ENCODE measurements around the gene ARL14. TPM values are rescaled to one million over a fixed set of nuclear protein-coding genes. Genes with fewer than 3 reads are reported as not detected.

Gene ARL14
- total RNA-seq, 1 experiment from 2014 or later: not detected

DNA sequence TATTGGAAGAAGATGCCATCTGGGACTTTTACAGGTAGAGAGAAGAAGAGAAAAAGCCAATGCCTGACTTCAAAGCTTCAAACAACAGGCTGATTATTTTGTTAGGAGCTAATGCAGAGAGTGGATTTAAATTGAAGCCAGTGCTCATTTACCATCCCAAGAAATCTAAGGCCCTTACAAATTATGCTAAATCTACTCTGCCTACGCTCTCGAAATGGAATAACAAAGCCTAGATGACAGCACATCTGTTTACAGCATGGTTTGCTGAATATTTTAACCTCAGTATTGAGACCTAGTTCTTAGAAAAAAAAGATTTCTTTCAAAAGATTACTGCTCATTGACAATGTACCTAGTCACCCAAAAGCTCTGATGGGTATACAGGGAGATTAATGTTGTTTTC is 16.2 kb downstream of the ARL14 start:
- H4K91ac ChIP-seq (ENCODE audit: insufficient read length, low read depth, low read length): no peak overlapping the region
- H3K18ac ChIP-seq (ENCODE audit: insufficient read length, low read depth, low read length): no peak overlapping the region
- no peak overlapping the region for H4K5ac ChIP-seq (ENCODE audit: insufficient read length, low read depth, low read length)
- no peak overlapping the region for H2AFZ ChIP-seq (ENCODE audit: low read length)
- H2BK12ac ChIP-seq (ENCODE audit: insufficient read length, low read depth, low read length): no peak overlapping the region
- H2BK20ac ChIP-seq (ENCODE audit: low read depth, low read length, poor library complexity, severe bottlenecking): no peak overlapping the region
- no peak overlapping the region for H3K56ac ChIP-seq (ENCODE audit: insufficient read length, low read depth, low read length)
- H3T11ph ChIP-seq (ENCODE audit: low read length): no peak overlapping the region
- no peaks in the 10 kb centered on the region for H3K9me3 Mint-ChIP-seq
- no CpG with 5 or more reads among the region's 2 CpGs for WGBS (ENCODE audit: extremely low coverage, insufficient read length, low lambda C conversion rate)
- H4K20me1 ChIP-seq (ENCODE audit: control insufficient read depth, insufficient read depth, insufficient read length): no peaks in the 10 kb centered on the region
- H3K9me3 ChIP-seq (ENCODE audit: control insufficient read depth, low read depth, low read length): no peaks in the 10 kb centered on the region
- H3K23me2 ChIP-seq (ENCODE audit: insufficient read length, low read depth, low read length, poor library complexity, severe bottlenecking): no peaks in the 10 kb centered on the region
- no peaks in the 10 kb centered on the region for H3K27me3 ChIP-seq (ENCODE audit: insufficient read depth, low read length)
- H4K8ac ChIP-seq (replicated peaks; ENCODE audit: insufficient read length, low read depth, low read length): no peak overlapping the region
- no peak overlapping the region for H3K9ac ChIP-seq (ENCODE audit: extremely low read depth, insufficient read length, low read length)
- no peak overlapping the region for H3K14ac ChIP-seq (ENCODE audit: insufficient read depth, low read length)
- H3K4ac ChIP-seq (ENCODE audit: low read depth, low read length): no peak overlapping the region
- H3K27me3 Mint-ChIP-seq (ENCODE audit: low read depth): no peaks in the 10 kb centered on the region
- no peak overlapping the region for H3K4me2 ChIP-seq (ENCODE audit: insufficient read depth, insufficient read length, low read length)
- no peak overlapping the region for H2BK120ac ChIP-seq (ENCODE audit: low read depth, low read length, poor library complexity, severe bottlenecking)
- no peak overlapping the region for H3K27ac Mint-ChIP-seq
- H3K4me1 Mint-ChIP-seq: peaks cover 3 to 4% of the 10 kb centered on the region in 2 experiments; a peak in 2 of 4 replicates
- H3K36me3 Mint-ChIP-seq (ENCODE audit: insufficient read depth in 1 of 3, low read depth in 3 of 3): no peaks in the 10 kb centered on the region
- H3K79me1 ChIP-seq (ENCODE audit: insufficient read depth, low read depth, low read length, poor library complexity, severe bottlenecking): no peaks in the 10 kb centered on the region
- no peak overlapping the region for H3K27ac ChIP-seq (ENCODE audit: insufficient read length, low read depth, low read length)
- no peak overlapping the region for H2BK5ac ChIP-seq (ENCODE audit: insufficient read length, low read length)
- H3K23ac ChIP-seq (ENCODE audit: insufficient read length, low read depth, low read length): no peak overlapping the region
- no peak overlapping the region for H2BK15ac ChIP-seq (ENCODE audit: low read depth, low read length)
- TF ChIP-seq, protein P1, sequence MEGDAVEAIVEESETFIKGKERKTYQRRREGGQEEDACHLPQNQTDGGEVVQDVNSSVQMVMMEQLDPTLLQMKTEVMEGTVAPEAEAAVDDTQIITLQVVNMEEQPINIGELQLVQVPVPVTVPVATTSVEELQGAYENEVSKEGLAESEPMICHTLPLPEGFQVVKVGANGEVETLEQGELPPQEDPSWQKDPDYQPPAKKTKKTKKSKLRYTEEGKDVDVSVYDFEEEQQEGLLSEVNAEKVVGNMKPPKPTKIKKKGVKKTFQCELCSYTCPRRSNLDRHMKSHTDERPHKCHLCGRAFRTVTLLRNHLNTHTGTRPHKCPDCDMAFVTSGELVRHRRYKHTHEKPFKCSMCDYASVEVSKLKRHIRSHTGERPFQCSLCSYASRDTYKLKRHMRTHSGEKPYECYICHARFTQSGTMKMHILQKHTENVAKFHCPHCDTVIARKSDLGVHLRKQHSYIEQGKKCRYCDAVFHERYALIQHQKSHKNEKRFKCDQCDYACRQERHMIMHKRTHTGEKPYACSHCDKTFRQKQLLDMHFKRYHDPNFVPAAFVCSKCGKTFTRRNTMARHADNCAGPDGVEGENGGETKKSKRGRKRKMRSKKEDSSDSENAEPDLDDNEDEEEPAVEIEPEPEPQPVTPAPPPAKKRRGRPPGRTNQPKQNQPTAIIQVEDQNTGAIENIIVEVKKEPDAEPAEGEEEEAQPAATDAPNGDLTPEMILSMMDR (conservative IDR thresholded peaks at IDR 0.05): no peak
- DNase-seq: no peak
- H3K4me3 Mint-ChIP-seq: no peak overlapping the region
- H3K79me2 ChIP-seq (ENCODE audit: insufficient read depth, low read length): no peaks in the 10 kb centered on the region
- no peak overlapping the region for H2AK5ac ChIP-seq (ENCODE audit: insufficient read length, low read length)
- H3K4me1 ChIP-seq (ENCODE audit: insufficient read depth, low read length): no peaks in the 10 kb centered on the region; the same call in 1 of the 2 replicates
